Measurements from ENCODE around the gene AK8. TPM values are rescaled to one million over a fixed set of nuclear protein-coding genes. Genes with fewer than 3 reads are reported as not detected.

Gene AK8
- total and polyA plus RNA-seq, 2 experiments from 2014 or later = 0.14 to 0.78 TPM

- Histone ChIP-seq H3F3A (replicated peaks; ENCODE audit: low read depth) (no peaks in the 10 kb centered on the region), H3K27me3 (ENCODE audit: insufficient read depth) (no peaks in the 10 kb centered on the region)
Measured at GRCh38 chr9:132862533-132862932, 15.6 kb downstream of the AK8 start.

More at GRCh38 chr9:132862533-132862932, 15.6 kb downstream of the AK8 start:
- Mint-ChIP-seq H3K9me3 (no peaks in the 10 kb centered on the region), H3K4me3 (no peak overlapping the region), H3K36me3 (ENCODE audit: low read depth) (no peaks in the 10 kb centered on the region), H3K27me3 (ENCODE audit: insufficient read depth, low read depth, poor library complexity) (peaks cover 6% of the 10 kb centered on the region), H3K27ac (no peak overlapping the region), H3K4me1 (peaks cover 20% of the 10 kb centered on the region)
- Histone ChIP-seq H3K4me3 (no peak overlapping the region), H2AFZ (no peak overlapping the region), H3K4me1 (ENCODE audit: insufficient read depth) (peaks cover 3% of the 10 kb centered on the region; the same call in 1 of the 2 replicates), H3K9me2 (ENCODE audit: insufficient read depth) (peaks cover 5% of the 10 kb centered on the region; the same call in 1 of the 2 replicates), H3K27ac (ENCODE audit: low read depth) (no peak overlapping the region), H3K4me2 (no peak overlapping the region), H3K79me2 (replicated peaks; ENCODE audit: insufficient read depth) (no peaks in the 10 kb centered on the region), H3K36me3 (ENCODE audit: insufficient read depth) (no peaks in the 10 kb centered on the region), H4K20me1 (replicated peaks; ENCODE audit: insufficient read depth) (no peaks in the 10 kb centered on the region)
- TF ChIP-seq JUNB (IDR thresholded peaks at IDR 0.05; ENCODE audit: unreplicated experiment) (no peak), ZNF331 (CRISPR knock-in tag; IDR thresholded peaks at IDR 0.05; ENCODE audit: low read depth) (no peak), REST (IDR thresholded peaks at IDR 0.05; ENCODE audit: unreplicated experiment) (no peak), ZNF462 (CRISPR knock-in tag; IDR thresholded peaks at IDR 0.05) (no peak)
- DNase-seq (ENCODE audit: low spot score) (no peak), ATAC-seq (no peak)

All from GM23338 (cell line).